ENCODE results near the gene ELK4.

DNA sequence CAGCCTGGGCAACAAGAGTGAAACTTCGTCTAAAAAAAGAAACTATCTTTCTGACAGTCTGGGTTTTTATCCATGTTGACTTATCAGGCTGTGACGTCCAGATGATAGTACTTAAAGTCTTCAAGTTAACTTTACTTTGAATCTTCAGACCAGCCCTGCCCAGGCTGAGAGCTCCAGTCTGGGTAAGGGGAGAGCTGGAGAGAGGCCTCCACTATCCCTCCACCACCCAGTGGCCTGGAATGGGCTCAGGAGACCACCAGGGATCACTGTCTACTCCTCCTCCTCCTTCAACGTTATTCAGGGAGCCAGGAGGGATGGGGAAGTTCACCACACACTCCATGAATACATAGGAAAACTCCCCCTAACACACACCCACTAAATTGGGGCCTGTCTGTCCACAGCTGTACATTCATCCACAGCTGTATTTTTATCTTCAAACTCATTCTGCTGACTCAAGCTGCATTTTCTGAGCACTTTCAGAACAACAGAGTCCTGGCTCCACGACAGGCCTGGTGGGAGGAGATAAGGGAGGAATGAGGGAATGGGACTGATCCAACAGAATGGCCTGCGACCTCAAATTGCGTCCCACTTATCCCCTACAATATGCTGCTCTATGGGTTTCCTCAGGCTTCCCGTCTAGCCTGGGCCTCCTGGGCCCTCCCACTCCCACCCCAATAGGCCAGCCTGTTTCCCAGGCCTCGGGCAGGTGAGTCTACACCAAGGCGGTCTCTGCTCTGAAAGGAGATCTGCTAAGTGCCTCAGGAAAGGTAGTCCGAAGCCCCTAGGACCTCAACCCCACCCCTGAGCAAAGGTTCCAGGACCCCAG is 46.7 kb upstream of the ELK4 start:
- TF ChIP-seq BHLHE40 (IDR thresholded peaks at IDR 0.05; ENCODE audit: borderline replicate concordance) (no peak), ARNT (IDR thresholded peaks at IDR 0.05) (no peak), SP1 (IDR thresholded peaks at IDR 0.05) (no peak), FOXM1 (IDR thresholded peaks at IDR 0.05; ENCODE audit: borderline replicate concordance) (no peak), FOXK2 (IDR thresholded peaks at IDR 0.05) (no peak), HDGF (IDR thresholded peaks at IDR 0.05; ENCODE audit: borderline replicate concordance) (no peak), SUZ12 (IDR thresholded peaks at IDR 0.05) (no peak), ELF4 (IDR thresholded peaks at IDR 0.05) (no peak), NFRKB (IDR thresholded peaks at IDR 0.05) (no peak), TARDBP (IDR thresholded peaks at IDR 0.05) (no peak), L3MBTL2 (conservative IDR thresholded peaks at IDR 0.05) (no peak), PKNOX1 (IDR thresholded peaks at IDR 0.05) (no peak), FOXA1 (IDR thresholded peaks at IDR 0.05) (no peak), ZNF384 (IDR thresholded peaks at IDR 0.05) (no peak)

Measured in HEK293T (cell line).